Superior temporal gyrus (tissue), 1 donor: ENCODE measurements around the gene FUT9.

Source experiments
- DNase-seq: peaks from one replicate; pipeline ENCODE4 v3.0.0-alpha.2; 2016; ENCODE audit errors: extremely low spot score

The FUT9 gene

GRCh38 chr6:96073555-96073954 lies 57.8 kb downstream of the FUT9 start:
- DNase-seq, result no peak

DNA sequence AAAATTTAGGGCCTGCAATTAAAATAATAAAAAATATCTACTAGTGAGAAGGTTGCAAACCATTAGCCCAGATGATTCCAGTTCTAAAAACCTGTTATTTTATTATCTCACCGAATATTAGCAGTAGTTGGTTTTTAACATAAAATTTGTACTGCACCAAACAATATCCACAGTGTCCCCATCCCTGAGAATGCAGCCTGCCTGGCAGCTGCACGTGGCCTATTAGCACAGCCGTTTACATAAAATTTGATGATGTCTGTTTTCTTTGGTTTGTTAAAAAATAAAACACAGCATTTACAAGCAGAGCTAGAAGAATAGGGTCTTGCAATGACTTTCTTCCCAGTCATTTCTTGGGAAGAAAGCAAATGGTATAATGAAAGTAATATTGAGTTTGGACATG lies 58.2 kb downstream of the FUT9 start:
- DNase-seq, result no peak

DNA sequence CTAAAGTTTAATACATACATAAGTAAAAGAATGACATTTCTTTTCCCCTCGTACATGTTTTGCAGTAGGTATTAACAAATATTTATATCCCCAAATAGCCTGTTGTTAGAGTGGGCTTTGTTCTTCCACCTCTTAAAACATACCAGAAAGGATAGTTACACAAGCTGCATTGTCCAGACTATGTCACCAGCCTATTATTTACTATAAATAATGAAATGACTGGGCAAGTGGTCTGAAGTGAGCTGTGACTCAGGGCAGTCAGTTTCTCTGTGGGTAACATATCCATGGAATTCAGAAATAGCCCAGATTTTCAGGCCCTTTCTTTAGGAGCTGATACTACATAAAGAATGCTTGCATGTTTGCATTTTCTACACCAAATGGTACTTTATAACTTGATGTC lies 60.1 kb downstream of the FUT9 start:
- DNase-seq, result peak; percentile 54

DNA sequence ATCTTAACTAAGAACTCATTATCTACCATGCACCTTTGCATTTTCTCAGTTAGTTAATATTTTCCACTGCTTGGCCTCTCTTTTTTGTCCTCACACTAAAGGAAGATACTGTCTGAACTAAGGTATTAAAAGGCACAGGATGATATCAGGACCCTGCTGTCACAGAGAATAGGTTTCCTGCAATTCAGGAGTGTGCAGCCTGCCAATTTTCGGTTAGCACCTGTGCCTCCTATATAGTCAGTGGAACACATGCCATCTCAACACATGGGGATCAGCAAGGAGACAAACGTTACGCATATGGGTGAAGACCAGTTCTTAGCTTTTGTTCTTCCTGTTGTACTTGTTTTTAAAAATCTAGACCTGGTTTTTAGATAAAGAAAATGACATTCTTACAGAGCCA lies 71.0 kb downstream of the FUT9 start:
- no peak for DNase-seq

DNA sequence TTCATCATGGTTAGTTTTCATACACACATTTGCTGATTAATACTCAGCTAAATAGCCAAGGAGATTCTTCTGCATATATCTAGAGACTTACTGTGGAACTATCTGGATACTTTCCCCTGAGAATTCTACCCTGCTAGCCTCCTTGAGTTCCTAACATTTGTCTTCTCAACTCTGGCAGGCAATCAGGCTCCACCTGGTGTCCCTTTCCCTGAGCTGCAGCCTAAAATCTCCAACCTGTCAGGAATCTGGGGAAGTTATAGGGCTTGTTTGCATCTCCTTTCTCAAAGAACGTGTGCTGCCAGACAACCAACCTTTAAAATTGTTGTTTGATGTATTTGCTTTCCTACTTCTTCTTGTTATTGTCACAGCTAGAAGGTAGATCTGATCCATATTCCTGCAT lies 73.4 kb downstream of the FUT9 start:
- no peak for DNase-seq

GRCh38 chr6:96094077-96094476 lies 78.3 kb downstream of the FUT9 start:
- no peak for DNase-seq

DNA sequence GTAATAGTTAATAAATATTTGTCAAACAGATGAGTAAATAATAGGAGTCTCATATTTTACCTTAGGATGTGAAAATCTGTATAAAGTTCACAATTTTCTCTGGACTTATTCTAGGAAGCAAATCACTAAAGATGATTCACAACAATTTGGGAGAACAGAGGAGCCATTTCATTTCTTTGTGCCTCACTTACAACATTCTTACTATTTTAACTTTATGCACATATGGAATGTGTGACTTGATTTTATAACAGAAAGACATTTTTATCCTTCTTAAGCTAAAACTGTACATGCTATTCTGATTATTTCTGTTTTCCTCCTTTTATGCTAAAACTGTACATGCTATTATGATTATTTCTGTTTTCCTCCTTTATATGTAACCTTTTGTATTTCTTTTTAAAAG lies 83.3 kb downstream of the FUT9 start:
- peak; percentile 63 for DNase-seq

- DNase-seq, result no peak
Observed at GRCh38 chr6:96101564-96101963, 85.8 kb downstream of the FUT9 start.

- DNase-seq, result no peak
Observed at GRCh38 chr6:96104910-96105309, 89.1 kb downstream of the FUT9 start.

- DNase-seq, result no peak
Observed at GRCh38 chr6:96110878-96111277, 95.1 kb downstream of the FUT9 start.

- DNase-seq, result no peak
Observed at GRCh38 chr6:96116674-96117073, 100.9 kb downstream of the FUT9 start.

DNA sequence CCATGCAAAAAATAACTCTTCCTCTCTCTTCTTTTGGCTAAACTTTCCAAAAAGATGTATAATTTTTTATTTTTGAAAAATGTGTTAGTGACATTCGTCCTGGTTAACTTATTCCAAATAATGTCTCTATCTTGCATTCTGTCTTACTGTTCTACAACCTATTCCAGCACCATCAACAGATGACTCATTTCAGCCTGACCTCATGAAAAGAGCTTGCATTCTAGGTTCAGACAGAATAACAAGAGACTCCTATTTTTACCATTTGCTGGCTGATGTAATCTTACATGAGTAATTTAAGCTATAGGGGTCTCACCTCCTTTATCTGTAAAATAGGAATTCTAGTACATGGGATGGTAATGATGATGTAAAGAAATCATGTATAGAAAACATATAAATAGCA lies 109.0 kb downstream of the FUT9 start:
- DNase-seq, result peak; percentile 56

GRCh38 chr6:96138406-96138805 lies 122.6 kb downstream of the FUT9 start:
- DNase-seq, result no peak

DNA sequence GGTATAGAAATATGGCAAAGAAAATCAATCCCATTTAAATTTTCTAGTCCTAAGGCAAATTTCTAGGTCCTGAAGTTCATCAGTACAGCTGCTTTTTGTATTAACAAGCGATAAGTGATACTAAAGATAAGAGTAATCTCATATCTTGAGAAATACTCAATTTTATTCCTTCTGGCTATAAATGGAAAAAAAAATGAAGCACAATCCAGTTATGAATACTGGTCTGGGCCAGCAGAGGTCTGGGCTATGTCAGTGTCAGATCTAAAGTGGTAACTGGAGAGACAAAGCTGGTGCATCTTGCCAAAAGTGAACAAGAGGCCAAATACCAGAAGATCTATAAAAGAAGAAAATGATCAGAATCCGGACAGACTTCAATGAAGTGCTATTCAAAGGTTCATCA lies 126.4 kb downstream of the FUT9 start:
- no peak for DNase-seq

DNA sequence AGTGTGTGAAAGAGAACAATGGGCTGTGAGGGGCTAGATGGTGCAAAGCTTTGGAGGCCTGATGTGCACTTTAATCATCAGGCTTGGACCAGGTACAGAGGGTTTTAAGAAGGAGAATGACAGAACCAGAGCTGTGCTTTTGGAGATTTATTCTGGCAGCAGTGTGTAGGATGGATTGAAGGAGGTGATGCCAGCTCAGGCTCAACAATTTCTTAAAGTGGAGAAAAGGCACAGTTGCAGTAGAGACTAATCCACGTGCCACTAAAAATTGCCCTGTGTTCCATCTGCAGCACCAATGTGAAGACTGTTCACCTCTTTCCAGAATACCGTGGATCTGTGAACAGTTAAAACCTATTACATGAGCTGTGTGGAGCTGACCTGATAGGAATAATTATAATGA lies 134.7 kb downstream of the FUT9 start:
- DNase-seq, result peak; percentile 57

DNA sequence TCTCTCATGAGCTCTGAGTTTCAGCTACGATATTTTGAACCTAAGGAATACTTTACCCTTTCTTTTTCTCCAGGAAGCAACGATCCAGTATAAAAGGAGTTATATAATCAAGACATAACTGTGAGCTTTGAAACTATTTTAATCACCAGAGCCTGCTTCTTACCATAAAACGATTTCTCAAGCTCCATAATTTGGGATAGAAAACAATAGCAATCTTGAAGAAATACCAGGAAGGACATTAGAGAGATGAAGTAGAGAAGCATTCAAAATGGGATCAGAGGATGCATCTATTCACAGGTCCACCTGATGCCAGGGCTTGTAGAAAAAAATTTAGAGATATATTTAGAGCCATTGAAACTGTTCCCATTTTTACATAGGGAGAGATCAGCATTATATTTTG lies 135.9 kb downstream of the FUT9 start:
- DNase-seq, result peak; percentile 59

DNA sequence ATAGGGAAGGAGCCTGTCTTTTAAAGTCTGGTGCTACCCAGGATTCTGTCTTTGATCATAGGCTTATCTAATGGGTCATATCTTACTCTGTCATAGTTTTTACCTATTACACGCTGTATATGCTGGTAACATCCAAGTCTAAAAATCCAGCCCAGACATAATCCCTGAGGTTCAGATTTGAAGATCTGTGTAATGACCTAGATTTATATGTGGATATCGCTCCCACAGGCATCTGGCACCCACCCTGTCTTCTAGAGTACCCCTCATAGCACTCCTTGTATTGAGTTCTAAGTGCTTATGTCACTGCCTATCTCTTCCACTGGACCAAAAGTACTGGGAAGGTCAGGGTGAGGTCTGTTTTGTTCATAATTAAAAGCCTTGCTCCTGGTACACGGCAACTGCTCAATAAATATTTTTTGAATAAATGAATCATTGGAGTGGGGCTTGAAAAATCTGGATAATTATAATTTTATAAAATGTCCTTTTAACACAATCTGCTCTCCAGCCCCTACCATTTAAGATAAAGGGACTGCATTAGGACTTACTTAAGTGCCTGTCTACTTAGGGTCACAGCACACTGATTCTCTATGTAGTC lies 136.4 kb downstream of the FUT9 start:
- no peak for DNase-seq

DNA sequence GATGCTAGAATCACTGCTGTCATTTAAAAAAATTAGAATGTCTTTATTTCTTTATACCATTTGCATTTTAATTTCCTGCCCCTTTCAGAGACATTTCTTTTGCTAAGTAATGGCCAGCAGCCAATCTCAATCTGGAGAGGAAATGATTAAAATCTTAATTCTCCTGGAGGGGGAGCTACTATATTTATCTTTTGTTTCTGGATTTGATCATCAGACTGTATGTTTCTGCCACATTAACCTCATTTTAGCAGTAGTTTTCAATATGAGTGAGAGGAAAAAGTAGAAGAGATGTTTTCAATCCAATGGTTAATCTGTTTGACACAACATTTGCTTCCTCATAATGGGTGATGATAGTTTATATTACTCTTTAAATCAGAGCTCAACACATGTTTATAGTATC lies 138.0 kb downstream of the FUT9 start:
- DNase-seq, result no peak

GRCh38 chr6:96156425-96156824 lies 140.7 kb downstream of the FUT9 start:
- DNase-seq, result no peak

GRCh38 chr6:96157018-96157565 lies 141.3 kb downstream of the FUT9 start:
- DNase-seq, result peak; percentile 48

DNA sequence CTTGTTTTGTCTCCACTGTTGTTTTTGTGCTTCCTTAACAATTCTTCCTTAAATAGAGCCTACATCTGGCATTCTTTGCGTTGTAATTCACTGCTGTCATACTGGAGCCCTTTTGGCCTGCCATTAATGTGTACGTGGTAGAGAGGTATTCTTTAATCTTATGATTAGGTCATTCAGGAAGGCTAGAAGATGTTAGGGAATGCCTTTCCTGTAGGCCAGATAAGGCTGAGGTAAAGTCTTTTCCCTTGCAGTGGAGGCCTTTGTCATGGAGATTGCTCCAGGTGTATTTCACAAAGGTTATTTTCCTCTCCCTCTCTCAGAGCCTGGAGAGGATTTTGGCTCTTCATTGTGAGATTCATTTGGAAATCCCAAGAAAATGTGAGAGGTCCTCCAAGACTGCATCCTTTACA lies 146.9 kb downstream of the FUT9 start:
- DNase-seq, result no peak

GRCh38 chr6:96164802-96165201 lies 149.0 kb downstream of the FUT9 start:
- no peak for DNase-seq

- DNase-seq, result no peak
Observed at GRCh38 chr6:96171112-96171511, 155.3 kb downstream of the FUT9 start.

- no peak for DNase-seq
Observed at GRCh38 chr6:96184798-96185197, 169.0 kb downstream of the FUT9 start.
